Measurements from ENCODE around the gene KCNK7.
A peak's percentile ranks its signal among the peaks of the same experiment; 100 is the strongest.
"Not testable (repeated sequence)": the region's sequence is repeated elsewhere in the genome, so short reads cannot be mapped to it uniquely, and the experiment has no call there.

Gene KCNK7

GRCh38 chr11:65569164-65569972, 26.2 kb downstream of the KCNK7 start:
- H3K4me1 Mint-ChIP-seq (ENCODE audit: low read depth), result peaks cover 65% of the 10 kb centered on the region
- no peaks in the 10 kb centered on the region for H3K27me3 Mint-ChIP-seq
- H3K27ac Mint-ChIP-seq, result peak overlapping the region; percentile 99
- H3K36me3 Mint-ChIP-seq, result peaks cover 8% of the 10 kb centered on the region
- H3K9me3 Mint-ChIP-seq (ENCODE audit: low read depth), result no peaks in the 10 kb centered on the region
- peak overlapping the region; percentile 99 for H3K4me3 Mint-ChIP-seq

- Mint-ChIP-seq H3K36me3 (peaks cover 5% of the 10 kb centered on the region), H3K27ac (peak overlapping the region; percentile 96), H3K27me3 (no peaks in the 10 kb centered on the region), H3K4me3 (peak overlapping the region; percentile 74), H3K4me1 (ENCODE audit: low read depth) (peaks cover 50% of the 10 kb centered on the region), H3K9me3 (ENCODE audit: low read depth) (no peaks in the 10 kb centered on the region)
Observed at GRCh38 chr11:65565624-65566453, 29.8 kb downstream of the KCNK7 start.

GRCh38 chr11:65564879-65565559, 30.6 kb downstream of the KCNK7 start:
- Mint-ChIP-seq H3K27ac (peak overlapping the region; percentile 96), H3K4me3 (peak overlapping the region; percentile 74), H3K4me1 (ENCODE audit: low read depth) (peaks cover 54% of the 10 kb centered on the region)
- H3K36me3 Mint-ChIP-seq; H3K27me3 Mint-ChIP-seq; H3K9me3 Mint-ChIP-seq (ENCODE audit: low read depth): not testable (repeated sequence)

- no peaks in the 10 kb centered on the region for H3K9me3 Mint-ChIP-seq (ENCODE audit: low read depth)
- H3K4me1 Mint-ChIP-seq (ENCODE audit: low read depth), result peaks cover 56% of the 10 kb centered on the region
- H3K4me3 Mint-ChIP-seq, result no peak overlapping the region
- no peaks in the 10 kb centered on the region for H3K27me3 Mint-ChIP-seq
- H3K27ac Mint-ChIP-seq, result peak overlapping the region; percentile 86
- H3K36me3 Mint-ChIP-seq, result peaks cover 3% of the 10 kb centered on the region
Observed at GRCh38 chr11:65563601-65564000, 32.0 kb downstream of the KCNK7 start.

- Mint-ChIP-seq H3K27ac (peak overlapping the region; percentile 41), H3K36me3 (no peaks in the 10 kb centered on the region), H3K4me3 (no peak overlapping the region), H3K27me3 (no peaks in the 10 kb centered on the region), H3K4me1 (ENCODE audit: low read depth) (peaks cover 51% of the 10 kb centered on the region), H3K9me3 (ENCODE audit: low read depth) (no peaks in the 10 kb centered on the region)
Observed at GRCh38 chr11:65562788-65563187, 32.8 kb downstream of the KCNK7 start.

GRCh38 chr11:65562020-65562419, 33.6 kb downstream of the KCNK7 start:
- H3K36me3 Mint-ChIP-seq, result no peaks in the 10 kb centered on the region
- H3K4me3 Mint-ChIP-seq, result peak overlapping the region; percentile 5
- H3K4me1 Mint-ChIP-seq (ENCODE audit: low read depth), result peaks cover 53% of the 10 kb centered on the region
- H3K9me3 Mint-ChIP-seq (ENCODE audit: low read depth), result no peaks in the 10 kb centered on the region
- H3K27ac Mint-ChIP-seq, result peak overlapping the region; percentile 34
- H3K27me3 Mint-ChIP-seq, result no peaks in the 10 kb centered on the region

GRCh38 chr11:65560555-65561418, 34.8 kb downstream of the KCNK7 start:
- Mint-ChIP-seq H3K36me3 (no peaks in the 10 kb centered on the region), H3K27me3 (no peaks in the 10 kb centered on the region), H3K27ac (peak overlapping the region; percentile 81), H3K4me1 (ENCODE audit: low read depth) (peaks cover 52% of the 10 kb centered on the region), H3K9me3 (ENCODE audit: low read depth) (no peaks in the 10 kb centered on the region), H3K4me3 (peak overlapping the region; percentile 30)

GRCh38 chr11:65559951-65560537, 35.6 kb downstream of the KCNK7 start:
- H3K4me3 Mint-ChIP-seq, result peak overlapping the region; percentile 30

GRCh38 chr11:65559535-65559934, 36.1 kb downstream of the KCNK7 start:
- Mint-ChIP-seq H3K36me3 (no peaks in the 10 kb centered on the region), H3K27ac (peak overlapping the region; percentile 81), H3K9me3 (ENCODE audit: low read depth) (no peaks in the 10 kb centered on the region), H3K27me3 (no peaks in the 10 kb centered on the region), H3K4me1 (ENCODE audit: low read depth) (peaks cover 53% of the 10 kb centered on the region), H3K4me3 (peak overlapping the region; percentile 62)

More at GRCh38 chr11:65559951-65560537, 35.6 kb downstream of the KCNK7 start:
- Mint-ChIP-seq H3K27ac (peak overlapping the region; percentile 81), H3K36me3 (no peaks in the 10 kb centered on the region), H3K4me1 (ENCODE audit: low read depth) (peaks cover 52% of the 10 kb centered on the region), H3K9me3 (ENCODE audit: low read depth) (no peaks in the 10 kb centered on the region), H3K27me3 (no peaks in the 10 kb centered on the region)

- peak overlapping the region; percentile 62 for H3K4me3 Mint-ChIP-seq
Observed at GRCh38 chr11:65558930-65559509, 36.6 kb downstream of the KCNK7 start.

GRCh38 chr11:65558002-65558929, 37.3 kb downstream of the KCNK7 start, which contains the start of gene LTBP3:
Gene LTBP3 (minus strand): TSS chr11:65558359. CDS start chr11:65557959, 400 bp downstream.
- H3K27ac Mint-ChIP-seq, result peak within 1 kb of the TSS; percentile 94
- no peaks in the 10 kb centered on the region for H3K36me3 Mint-ChIP-seq
- H3K9me3 Mint-ChIP-seq (ENCODE audit: low read depth), result no peaks in the 10 kb centered on the region
- peak within 1 kb of the TSS; percentile 88 for H3K4me3 Mint-ChIP-seq
- H3K27me3 Mint-ChIP-seq, result no peaks in the 10 kb centered on the region
- peaks cover 58% of the 10 kb centered on the region for H3K4me1 Mint-ChIP-seq (ENCODE audit: low read depth)

More at GRCh38 chr11:65558930-65559509, 36.6 kb downstream of the KCNK7 start:
- H3K9me3 Mint-ChIP-seq (ENCODE audit: low read depth), result no peaks in the 10 kb centered on the region
- no peaks in the 10 kb centered on the region for H3K36me3 Mint-ChIP-seq
- H3K27ac Mint-ChIP-seq, result peak overlapping the region; percentile 81
- H3K4me1 Mint-ChIP-seq (ENCODE audit: low read depth), result peaks cover 57% of the 10 kb centered on the region
- H3K27me3 Mint-ChIP-seq, result no peaks in the 10 kb centered on the region

GRCh38 chr11:65557280-65558001, 38.2 kb downstream of the KCNK7 start:
- Mint-ChIP-seq H3K9me3 (ENCODE audit: low read depth) (no peaks in the 10 kb centered on the region), H3K27ac (peak overlapping the region; percentile 94), H3K36me3 (no peaks in the 10 kb centered on the region), H3K4me1 (ENCODE audit: low read depth) (peaks cover 59% of the 10 kb centered on the region), H3K4me3 (peak overlapping the region; percentile 88), H3K27me3 (no peaks in the 10 kb centered on the region)

Measured in activated naive CD8-positive, alpha-beta T cell (primary cell).